HG03139 (cell line): ENCODE data around the gene UBA52.

Experiments used
- ATAC-seq: cut with Tn5 transposase; IDR thresholded peaks from one replicate; pipeline ENCODE4 v1.9.1; 2021; ENCODE audit not compliant: unreplicated experiment

The UBA52 gene

GRCh38 chr19:18551631-18552030 is 20.0 kb upstream of the UBA52 start:
- ATAC-seq: no peak

- peak; percentile 80 for ATAC-seq
These were observed 14.1 kb upstream of the UBA52 start, which contains the start of gene KXD1 for GRCh38 chr19:18557411-18558201. Gene KXD1, plus strand, starts transcription at chr19:18557870. Its CDS starts 4,187 bp downstream, at chr19:18562057.

GRCh38 chr19:18558202-18558555 is 13.5 kb upstream of the UBA52 start:
- ATAC-seq: no peak

GRCh38 chr19:18558604-18559003 is 13.1 kb upstream of the UBA52 start:
- ATAC-seq: no peak

- ATAC-seq: no peak
These were observed 12.0 kb upstream of the UBA52 start for GRCh38 chr19:18559685-18560084.

GRCh38 chr19:18562086-18562485 is 9.6 kb upstream of the UBA52 start:
- ATAC-seq: no peak

- ATAC-seq: no peak
These were observed 4.7 kb upstream of the UBA52 start for GRCh38 chr19:18566953-18567352.

- no peak for ATAC-seq
These were observed 3.3 kb upstream of the UBA52 start for GRCh38 chr19:18568367-18568766.

- no peak for ATAC-seq
These were observed 3.1 kb downstream of the UBA52 start for GRCh38 chr19:18574691-18575291.

GRCh38 chr19:18576383-18576782 is 4.7 kb downstream of the UBA52 start:
- ATAC-seq: no peak

- no peak for ATAC-seq
These were observed 5.8 kb downstream of the UBA52 start for GRCh38 chr19:18577365-18577914.

GRCh38 chr19:18580311-18580710 is 8.7 kb downstream of the UBA52 start:
- no peak for ATAC-seq

- no peak for ATAC-seq
These were observed 14.6 kb downstream of the UBA52 start for GRCh38 chr19:18586306-18586705.

- no peak for ATAC-seq
These were observed 15.9 kb downstream of the UBA52 start for GRCh38 chr19:18587561-18587960.

GRCh38 chr19:18587962-18588610 is 16.4 kb downstream of the UBA52 start:
- no peak for ATAC-seq

- peak; percentile 61 for ATAC-seq
These were observed 17.1 kb downstream of the UBA52 start, which contains the start of gene REX1BD for GRCh38 chr19:18588611-18589379. Gene REX1BD, plus strand, starts transcription at chr19:18588798. Its CDS starts 4 bp downstream, at chr19:18588802.

GRCh38 chr19:18589380-18590272 is 18.0 kb downstream of the UBA52 start:
- ATAC-seq: peak; percentile 30

- ATAC-seq: no peak
These were observed 18.9 kb downstream of the UBA52 start for GRCh38 chr19:18590273-18591272.
